ACC112 (cell line): ENCODE data around the gene KCNMA1.

Experiments used
- H2AFZ ChIP-seq: fragments of 200-600 bp; sonication (generic); one replicate; pipeline ENCODE4 v1.6.0; 2017; ENCODE audit warnings: antibody characterized with exemption, low read length; ENCODE audit not compliant: unreplicated experiment
- H3K27ac ChIP-seq: fragments of 200-600 bp; sonication (generic); 2 replicates; pipeline ENCODE4 v1.5.1; 2014; ENCODE audit warnings: low read depth, mild to moderate bottlenecking, antibody characterized with exemption, low read length, moderate library complexity
- H3K27me3 ChIP-seq: fragments of 200-600 bp; sonication (generic); 2 replicates; pipeline ENCODE4 v1.6.1; 2014; ENCODE audit warnings: mild to moderate bottlenecking, antibody characterized with exemption, low read length, moderate library complexity, mixed read lengths; ENCODE audit not compliant: insufficient read depth
- H3K36me3 ChIP-seq: fragments of 200-600 bp; sonication (generic); 2 replicates; pipeline ENCODE4 v1.6.1; 2016; ENCODE audit warnings: mild to moderate bottlenecking, antibody characterized with exemption, low read length, moderate library complexity, mixed read lengths; ENCODE audit not compliant: insufficient read depth
- H3K4me1 ChIP-seq: fragments of 200-600 bp; sonication (generic); one replicate; pipeline ENCODE4 v1.6.1; 2016; ENCODE audit warnings: low read length, mixed read lengths; ENCODE audit not compliant: insufficient read depth, unreplicated experiment, control insufficient read depth
- H3K4me3 ChIP-seq: fragments of 200-600 bp; sonication (generic); 2 replicates; pipeline ENCODE4 v1.5.1; 2014; ENCODE audit warnings: mild to moderate bottlenecking, low read depth, low read length
- H3K79me2 ChIP-seq: fragments of 200-600 bp; sonication (generic); one replicate; pipeline ENCODE4 v1.6.0; 2016; ENCODE audit warnings: low read length; ENCODE audit not compliant: control insufficient read depth, unreplicated experiment, insufficient read depth

KCNMA1 gene

DNA sequence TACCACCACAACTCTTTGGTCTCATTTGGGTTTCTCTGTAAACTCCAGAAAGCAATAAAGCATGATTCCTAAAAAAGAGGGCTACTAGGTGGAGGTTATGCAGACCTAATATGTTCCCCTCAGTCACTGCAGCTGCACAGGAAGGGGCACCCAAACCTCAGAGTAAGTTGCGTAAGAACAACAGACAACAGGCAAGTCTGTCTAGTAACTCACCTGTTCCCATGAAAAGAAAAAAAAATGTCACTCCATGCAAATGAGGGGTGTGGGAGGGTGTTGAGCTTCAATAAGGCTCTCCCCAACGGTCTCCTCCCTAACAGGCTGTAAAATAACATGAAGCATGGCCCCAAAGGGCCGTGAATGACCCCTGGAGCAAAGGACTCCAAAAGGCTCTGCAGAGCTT, 461.4 kb downstream of the KCNMA1 start:
- Histone ChIP-seq H3K4me1 (peaks cover 31% of the 10 kb centered on the region), H2AFZ (no peak overlapping the region), H3K79me2 (no peaks in the 10 kb centered on the region), H3K4me3 (no peak overlapping the region), H3K36me3 (no peaks in the 10 kb centered on the region), H3K27ac (no peak overlapping the region), H3K27me3 (no peaks in the 10 kb centered on the region)

DNA sequence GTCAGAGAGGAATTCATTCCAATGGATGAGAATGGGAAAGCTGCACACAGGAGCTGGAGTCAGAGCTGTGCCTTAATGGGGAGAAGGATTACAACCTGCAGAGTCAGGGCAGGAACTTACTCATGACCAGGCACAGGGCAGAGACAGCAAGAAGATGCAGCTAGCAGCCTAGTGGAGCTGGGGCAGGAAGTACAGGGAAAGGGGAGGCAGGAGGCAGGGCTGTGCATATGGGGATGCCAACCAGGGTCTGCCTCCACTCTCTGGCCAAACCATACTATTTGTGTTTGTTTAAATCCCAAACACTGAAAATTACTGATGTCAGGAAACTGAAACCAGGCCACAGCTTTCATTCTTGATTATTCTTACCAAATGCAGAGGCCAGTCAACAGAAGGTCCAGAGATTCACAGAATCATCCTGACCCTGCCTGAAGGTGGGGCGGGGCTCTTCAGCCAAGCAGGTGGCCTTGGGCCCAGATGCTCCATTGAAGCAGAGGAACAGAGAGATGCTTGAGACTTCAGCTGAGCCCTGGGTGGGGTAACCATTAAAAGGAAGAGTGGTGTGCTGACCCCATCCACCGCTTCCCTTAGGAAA, 461.9 kb downstream of the KCNMA1 start:
- no peak overlapping the region for H3K27ac ChIP-seq
- H3K4me3 ChIP-seq: no peak overlapping the region

DNA sequence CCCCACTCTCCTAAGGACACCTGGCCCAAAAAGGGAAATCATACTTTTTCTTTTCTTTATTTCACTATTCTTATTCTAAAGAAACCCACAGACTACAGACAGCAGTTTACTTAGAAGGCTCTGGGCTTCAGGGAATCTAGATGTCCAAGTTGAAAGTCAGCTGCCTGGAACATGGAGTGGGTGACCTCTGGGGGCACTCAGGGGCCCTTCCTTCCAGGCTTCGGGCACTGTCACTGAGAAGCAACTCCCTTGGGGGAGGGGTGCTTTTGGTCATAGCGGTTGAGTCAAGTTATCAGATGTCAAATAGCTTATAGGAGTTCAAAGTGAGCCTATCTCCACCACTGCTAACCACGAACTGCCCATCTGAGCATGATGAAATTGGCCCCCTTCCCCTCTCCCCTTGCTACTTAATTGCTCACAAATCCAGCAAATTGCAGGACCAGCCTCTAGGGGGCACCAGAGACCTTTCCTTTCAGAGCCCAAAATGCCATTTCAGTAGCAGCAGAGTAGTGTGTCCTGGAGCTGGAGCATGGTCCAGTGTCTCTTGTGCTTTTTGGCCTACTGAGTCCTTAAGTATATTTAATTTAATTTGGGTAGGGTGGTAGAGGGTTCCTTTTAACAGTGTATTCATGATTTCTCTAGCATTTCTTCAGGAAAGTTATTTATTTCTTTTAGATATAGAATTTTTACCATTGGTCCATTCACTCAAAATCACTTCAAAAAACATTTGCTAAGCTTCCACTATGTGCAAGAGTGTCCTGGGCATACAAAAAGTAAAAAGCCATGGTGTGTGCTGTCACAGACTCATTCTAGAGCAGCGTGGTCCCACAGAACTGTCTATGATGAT, 463.8 kb downstream of the KCNMA1 start:
- H3K27ac ChIP-seq: no peak overlapping the region
- no peak overlapping the region for H3K4me3 ChIP-seq
- H3K27me3 ChIP-seq: no peaks in the 10 kb centered on the region
- no peaks in the 10 kb centered on the region for H3K79me2 ChIP-seq
- H3K36me3 ChIP-seq: no peaks in the 10 kb centered on the region
- H3K4me1 ChIP-seq: peaks cover 13% of the 10 kb centered on the region
- no peak overlapping the region for H2AFZ ChIP-seq

More for the DNA sequence above, 461.9 kb downstream of the KCNMA1 start:
- no peaks in the 10 kb centered on the region for H3K79me2 ChIP-seq
- no peaks in the 10 kb centered on the region for H3K36me3 ChIP-seq
- H3K4me1 ChIP-seq: peaks cover 29% of the 10 kb centered on the region
- no peaks in the 10 kb centered on the region for H3K27me3 ChIP-seq
- H2AFZ ChIP-seq: no peak overlapping the region

DNA sequence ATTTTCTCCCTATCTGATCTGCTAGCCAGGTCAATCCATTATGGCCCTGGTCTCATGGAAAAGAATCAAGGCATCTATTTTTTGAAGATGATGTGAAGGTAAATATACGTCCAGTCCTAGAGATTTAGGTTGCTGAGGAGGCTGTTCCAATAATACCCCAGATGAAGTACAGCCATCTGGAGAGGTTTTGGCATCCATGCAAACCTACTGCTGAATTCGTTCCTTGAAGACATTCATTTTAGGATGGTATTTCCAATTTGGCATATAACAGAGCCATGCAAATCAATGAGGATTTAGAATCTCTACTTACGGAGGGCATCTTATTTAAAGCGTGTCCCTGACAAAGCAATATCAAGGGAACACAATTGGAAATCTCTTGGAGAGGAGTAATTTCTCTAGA, 465.5 kb downstream of the KCNMA1 start:
- peaks cover 13% of the 10 kb centered on the region for H3K4me1 ChIP-seq

DNA sequence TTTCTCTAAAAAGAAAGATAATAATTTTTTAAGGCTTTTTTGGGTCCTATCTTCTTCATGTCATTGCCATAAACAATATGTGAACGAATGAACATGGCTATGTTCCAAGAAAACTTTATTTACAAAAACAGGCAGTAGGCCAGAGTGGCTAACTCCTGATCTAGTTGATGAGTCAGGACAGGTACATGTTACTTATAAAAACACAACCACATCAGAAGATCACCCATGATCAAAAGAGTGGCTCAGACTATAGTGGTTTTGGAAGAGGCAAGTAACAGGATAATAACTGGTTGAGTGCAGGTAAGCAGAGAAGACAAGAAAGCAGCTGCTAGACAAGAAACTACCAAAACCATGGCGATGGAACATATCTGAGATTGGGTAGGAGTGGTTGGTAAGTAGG, 468.7 kb downstream of the KCNMA1 start:
- Histone ChIP-seq H3K27me3 (no peaks in the 10 kb centered on the region), H3K27ac (no peak overlapping the region), H3K4me3 (no peak overlapping the region), H2AFZ (no peak overlapping the region), H3K36me3 (no peaks in the 10 kb centered on the region), H3K79me2 (no peaks in the 10 kb centered on the region), H3K4me1 (peaks cover 23% of the 10 kb centered on the region)

More for the DNA sequence above, 465.5 kb downstream of the KCNMA1 start:
- no peak overlapping the region for H3K27ac ChIP-seq
- H3K27me3 ChIP-seq: no peaks in the 10 kb centered on the region
- H3K36me3 ChIP-seq: no peaks in the 10 kb centered on the region
- H3K4me3 ChIP-seq: no peak overlapping the region
- no peak overlapping the region for H2AFZ ChIP-seq
- no peaks in the 10 kb centered on the region for H3K79me2 ChIP-seq

DNA sequence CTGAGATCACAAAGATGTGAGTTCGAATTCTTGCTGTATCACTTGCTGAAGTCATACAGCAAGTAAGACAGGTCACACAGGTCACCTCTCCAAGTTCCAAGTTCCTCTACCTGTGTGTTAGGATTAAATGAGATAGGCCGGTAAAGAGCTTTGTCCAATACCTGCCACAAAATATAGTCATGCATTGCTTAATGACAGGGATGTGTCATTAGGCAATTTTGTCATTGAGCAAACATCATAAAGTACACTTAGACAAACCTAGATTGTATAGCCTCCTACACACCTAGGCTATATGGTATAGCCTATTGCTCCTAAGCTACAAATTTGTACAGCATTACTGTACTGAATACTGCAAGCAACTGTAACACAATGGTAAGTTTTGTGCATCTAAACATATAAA, 469.4 kb downstream of the KCNMA1 start:
- Histone ChIP-seq H3K27me3 (no peaks in the 10 kb centered on the region), H3K27ac (no peak overlapping the region), H2AFZ (no peak overlapping the region), H3K79me2 (no peaks in the 10 kb centered on the region), H3K36me3 (no peaks in the 10 kb centered on the region), H3K4me1 (peaks cover 26% of the 10 kb centered on the region), H3K4me3 (no peak overlapping the region)

DNA sequence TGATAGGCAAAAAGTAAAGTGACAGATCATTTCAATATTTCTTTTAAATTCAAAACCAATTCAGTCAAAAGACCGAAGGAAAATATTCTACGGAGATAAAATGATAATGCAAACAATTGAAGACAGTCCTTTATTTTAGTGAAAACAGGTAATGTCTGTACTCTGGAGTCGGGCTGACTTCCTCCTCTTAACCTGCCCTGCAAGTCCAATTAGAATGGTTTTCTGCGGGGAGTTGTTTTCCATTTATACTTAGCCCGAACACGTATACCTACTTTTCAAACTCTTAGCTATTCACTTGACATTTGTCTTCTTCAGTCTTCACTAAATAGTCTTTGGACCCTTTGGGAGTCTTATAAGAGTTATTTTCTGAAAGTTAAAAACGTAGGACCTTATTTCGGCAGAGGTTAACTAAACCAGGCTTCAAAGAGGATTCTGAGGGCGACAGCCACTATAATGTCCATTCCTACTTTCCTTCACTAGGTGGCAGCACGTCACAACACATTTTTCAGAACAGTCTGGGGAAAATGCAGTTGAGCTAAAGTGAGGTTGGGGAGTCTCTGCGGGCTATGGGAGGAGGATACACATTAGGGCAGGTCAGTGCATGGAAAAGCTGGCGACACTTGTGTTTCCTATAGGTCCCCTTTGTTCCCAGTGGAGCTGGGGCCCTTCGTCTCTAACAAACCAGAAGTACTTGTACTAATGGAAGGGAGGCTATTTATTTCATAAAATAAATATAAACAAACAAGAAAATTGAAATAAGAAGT, 472.0 kb downstream of the KCNMA1 start:
- H3K27ac ChIP-seq: peak overlapping the region; percentile 96
- no peaks in the 10 kb centered on the region for H3K79me2 ChIP-seq
- H2AFZ ChIP-seq: peak overlapping the region; percentile 76
- peak overlapping the region; percentile 26; the same call in 1 of the 2 replicates for H3K4me3 ChIP-seq
- no peaks in the 10 kb centered on the region for H3K27me3 ChIP-seq
- no peaks in the 10 kb centered on the region for H3K36me3 ChIP-seq
- peaks cover 51% of the 10 kb centered on the region for H3K4me1 ChIP-seq

DNA sequence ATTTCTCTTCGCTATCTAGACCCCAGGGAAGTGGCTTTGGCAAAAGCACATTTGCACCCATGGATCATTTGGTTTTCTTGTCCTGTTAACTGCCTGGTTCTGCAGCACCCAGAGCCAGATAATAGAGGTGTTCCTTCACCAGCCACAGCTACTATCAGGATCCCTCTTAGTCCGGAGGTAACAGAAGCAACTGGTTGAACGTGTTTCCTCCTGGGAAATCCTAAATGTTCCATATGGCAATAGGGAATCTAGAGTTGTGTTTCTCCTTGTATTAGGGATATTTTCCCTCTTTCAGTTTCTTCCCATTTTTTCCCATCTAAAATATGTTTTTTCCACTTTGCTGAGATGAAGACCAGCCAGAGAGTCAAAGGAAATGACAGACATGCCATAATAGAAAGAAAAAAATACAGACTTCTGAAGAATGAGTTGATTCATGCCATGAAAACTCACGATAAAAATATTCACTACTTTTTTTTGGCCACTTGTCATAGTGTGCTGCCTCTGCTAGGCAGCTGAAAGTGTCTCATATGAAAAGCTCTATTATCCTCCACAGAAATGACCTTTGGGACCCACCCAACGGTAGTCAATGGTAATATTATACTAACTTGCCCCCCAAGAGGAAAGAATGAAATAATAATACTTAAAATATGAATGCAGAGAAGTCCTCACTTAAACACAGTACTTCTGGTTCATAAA, 472.8 kb downstream of the KCNMA1 start:
- H3K4me1 ChIP-seq: peaks cover 60% of the 10 kb centered on the region
- H2AFZ ChIP-seq: no peak overlapping the region
- H3K79me2 ChIP-seq: no peaks in the 10 kb centered on the region

DNA sequence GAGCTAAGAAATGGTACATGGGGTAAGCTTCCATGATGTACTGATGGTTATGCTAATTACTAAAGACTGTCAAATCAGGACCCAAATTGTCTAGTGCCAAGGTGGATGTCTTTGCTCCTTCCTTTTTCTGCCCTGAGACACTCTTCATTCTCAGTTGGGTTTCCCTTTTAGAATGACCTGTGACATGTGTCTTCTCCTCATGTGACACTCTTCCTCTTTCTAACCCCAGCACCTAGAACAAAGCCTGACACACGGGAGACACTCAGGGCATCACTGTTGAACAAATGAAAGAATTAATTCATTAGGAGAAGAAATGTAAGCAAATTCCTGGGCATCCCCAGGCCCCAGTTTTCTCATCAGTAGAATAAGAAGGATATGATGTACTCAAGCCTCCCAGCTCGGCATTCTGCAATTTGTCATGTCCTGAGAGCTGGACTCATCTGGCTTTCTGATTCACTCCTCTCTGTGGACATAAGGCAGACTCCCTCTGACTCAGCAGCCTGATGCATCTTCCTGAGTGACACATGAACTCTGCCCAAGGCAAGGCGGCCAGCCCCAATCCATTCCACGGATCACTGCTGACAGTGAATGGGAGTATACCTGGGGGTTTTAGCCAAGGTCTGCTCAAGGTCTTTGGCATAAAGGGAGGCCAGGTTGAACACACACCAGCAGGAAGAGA, 473.8 kb downstream of the KCNMA1 start:
- Histone ChIP-seq H3K27ac (peak overlapping the region; percentile 96), H3K4me1 (peaks cover 62% of the 10 kb centered on the region), H3K27me3 (no peaks in the 10 kb centered on the region), H3K79me2 (no peaks in the 10 kb centered on the region), H3K4me3 (peak overlapping the region; percentile 25), H2AFZ (no peak overlapping the region), H3K36me3 (no peaks in the 10 kb centered on the region)

More for the DNA sequence above, 472.8 kb downstream of the KCNMA1 start:
- Histone ChIP-seq H3K27ac (peak overlapping the region; percentile 96), H3K36me3 (no peaks in the 10 kb centered on the region), H3K27me3 (no peaks in the 10 kb centered on the region), H3K4me3 (peak overlapping the region; percentile 26)

DNA sequence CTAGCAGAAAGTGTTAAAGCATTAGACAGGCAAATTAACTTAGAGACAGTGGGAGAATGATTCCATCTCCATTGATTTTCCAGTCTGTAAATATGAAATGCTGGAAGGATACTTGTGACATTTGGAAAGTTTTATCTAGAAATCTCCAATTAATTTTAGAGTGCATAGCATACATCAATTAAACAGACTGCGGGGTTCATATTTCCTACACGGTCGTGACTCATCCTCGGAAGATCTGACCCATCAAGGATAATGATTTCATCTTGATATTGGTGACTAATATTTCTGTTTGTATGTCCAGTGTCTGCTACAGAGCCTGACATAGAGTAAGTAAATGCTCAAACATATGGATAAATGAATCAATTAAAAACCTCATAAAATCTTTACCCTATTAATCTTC, 474.9 kb downstream of the KCNMA1 start:
- Histone ChIP-seq H3K27ac (peak overlapping the region; percentile 96), H3K4me1 (peaks cover 68% of the 10 kb centered on the region), H3K36me3 (no peaks in the 10 kb centered on the region), H3K4me3 (peak overlapping the region; percentile 22; the same call in 1 of the 2 replicates), H3K79me2 (no peaks in the 10 kb centered on the region), H3K27me3 (no peaks in the 10 kb centered on the region), H2AFZ (no peak overlapping the region)
